ENCODE measurements around the gene ACR.

Gene ACR

GRCh38 chr22:50717709-50718351, 20.2 kb upstream of the ACR start:
- DNase-seq, result no peak

- no peak for DNase-seq
Measured at GRCh38 chr22:50718352-50718709, 19.7 kb upstream of the ACR start.

GRCh38 chr22:50719814-50720300, 18.1 kb upstream of the ACR start:
- DNase-seq, result no peak

DNA sequence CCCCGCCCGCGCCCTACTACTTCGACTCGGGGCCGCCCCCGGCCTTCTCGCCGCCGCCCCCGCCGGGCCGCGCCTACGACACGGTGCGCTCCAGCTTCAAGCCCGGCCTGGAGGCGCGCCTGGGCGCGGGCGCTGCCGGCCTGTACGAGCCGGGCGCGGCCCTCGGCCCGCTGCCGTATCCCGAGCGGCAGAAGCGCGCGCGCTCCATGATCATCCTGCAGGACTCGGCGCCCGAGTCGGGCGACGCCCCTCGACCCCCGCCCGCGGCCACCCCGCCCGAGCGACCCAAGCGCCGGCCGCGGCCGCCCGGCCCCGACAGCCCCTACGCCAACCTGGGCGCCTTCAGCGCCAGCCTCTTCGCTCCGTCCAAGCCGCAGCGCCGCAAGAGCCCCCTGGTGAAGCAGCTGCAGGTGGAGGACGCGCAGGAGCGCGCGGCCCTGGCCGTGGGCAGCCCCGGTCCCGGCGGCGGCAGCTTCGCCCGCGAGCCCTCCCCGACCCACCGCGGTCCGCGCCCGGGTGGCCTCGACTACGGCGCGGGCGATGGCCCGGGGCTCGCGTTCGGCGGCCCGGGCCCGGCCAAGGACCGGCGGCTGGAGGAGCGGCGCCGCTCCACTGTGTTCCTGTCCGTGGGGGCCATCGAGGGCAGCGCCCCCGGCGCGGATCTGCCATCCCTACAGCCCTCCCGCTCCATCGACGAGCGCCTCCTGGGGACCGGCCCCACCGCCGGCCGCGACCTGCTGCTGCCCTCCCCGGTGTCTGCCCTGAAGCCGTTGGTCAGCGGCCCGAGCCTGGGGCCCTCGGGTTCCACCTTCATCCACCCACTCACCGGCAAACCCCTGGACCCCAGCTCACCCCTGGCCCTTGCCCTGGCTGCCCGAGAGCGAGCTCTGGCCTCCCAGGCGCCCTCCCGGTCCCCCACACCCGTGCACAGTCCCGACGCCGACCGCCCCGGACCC, 17.4 kb upstream of the ACR start:
- no peak for DNase-seq

DNA sequence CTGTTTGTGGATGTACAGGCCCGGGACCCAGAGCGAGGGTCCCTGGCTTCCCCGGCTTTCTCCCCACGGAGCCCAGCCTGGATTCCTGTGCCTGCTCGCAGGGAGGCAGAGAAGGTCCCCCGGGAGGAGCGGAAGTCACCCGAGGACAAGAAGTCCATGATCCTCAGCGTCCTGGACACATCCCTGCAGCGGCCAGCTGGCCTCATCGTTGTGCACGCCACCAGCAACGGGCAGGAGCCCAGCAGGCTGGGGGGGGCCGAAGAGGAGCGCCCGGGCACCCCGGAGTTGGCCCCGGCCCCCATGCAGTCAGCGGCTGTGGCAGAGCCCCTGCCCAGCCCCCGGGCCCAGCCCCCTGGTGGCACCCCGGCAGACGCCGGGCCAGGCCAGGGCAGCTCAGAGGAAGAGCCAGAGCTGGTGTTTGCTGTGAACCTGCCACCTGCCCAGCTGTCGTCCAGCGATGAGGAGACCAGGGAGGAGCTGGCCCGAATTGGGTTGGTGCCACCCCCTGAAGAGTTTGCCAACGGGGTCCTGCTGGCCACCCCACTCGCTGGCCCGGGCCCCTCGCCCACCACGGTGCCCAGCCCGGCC, 16.7 kb upstream of the ACR start:
- DNase-seq, result no peak

DNA sequence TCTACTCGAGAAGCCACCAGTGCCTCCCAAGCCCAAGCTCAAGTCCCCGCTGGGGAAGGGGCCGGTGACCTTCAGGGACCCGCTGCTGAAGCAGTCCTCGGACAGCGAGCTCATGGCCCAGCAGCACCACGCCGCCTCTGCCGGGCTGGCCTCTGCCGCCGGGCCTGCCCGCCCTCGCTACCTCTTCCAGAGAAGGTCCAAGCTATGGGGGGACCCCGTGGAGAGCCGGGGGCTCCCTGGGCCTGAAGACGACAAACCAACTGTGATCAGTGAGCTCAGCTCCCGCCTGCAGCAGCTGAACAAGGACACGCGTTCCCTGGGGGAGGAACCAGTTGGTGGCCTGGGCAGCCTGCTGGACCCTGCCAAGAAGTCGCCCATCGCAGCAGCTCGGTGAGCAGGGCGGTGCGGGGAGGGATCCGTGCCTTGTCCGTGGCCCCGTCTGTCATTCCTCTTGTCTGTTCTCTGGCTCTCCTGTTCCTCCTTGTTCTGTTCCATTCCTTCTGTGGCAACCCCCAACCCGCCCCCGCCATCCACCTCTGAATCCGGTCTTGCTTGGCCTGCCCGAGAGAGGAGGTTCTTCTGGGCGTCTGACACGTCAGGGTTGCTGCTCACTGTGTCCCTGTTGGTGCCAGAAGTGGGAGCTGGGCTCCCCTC, 15.8 kb upstream of the ACR start:
- DNase-seq, result no peak

GRCh38 chr22:50722716-50723428, 15.1 kb upstream of the ACR start:
- DNase-seq, result no peak

DNA sequence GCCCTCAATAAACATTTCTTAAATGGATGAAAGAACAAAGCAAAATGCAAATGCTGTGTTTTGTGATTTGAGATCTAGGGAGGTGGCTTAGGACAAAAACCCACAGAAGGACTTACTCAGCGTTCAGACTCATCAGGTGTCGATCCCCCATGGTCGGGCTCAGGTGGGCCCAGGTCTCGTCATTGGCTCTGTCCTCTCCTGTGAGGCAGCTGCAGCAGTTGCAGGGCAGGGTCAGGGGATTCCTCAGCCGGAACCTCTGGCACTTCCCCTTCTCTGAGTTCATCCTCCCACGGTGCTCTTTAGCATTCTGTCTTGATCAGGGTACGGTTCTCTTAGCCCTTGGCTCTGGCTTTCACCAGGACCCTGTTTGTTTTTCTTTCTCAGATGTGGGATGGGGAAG, 14.0 kb upstream of the ACR start:
- DNase-seq, result no peak

- peak; percentile 63 for DNase-seq
Measured at GRCh38 chr22:50724616-50725015, 13.4 kb upstream of the ACR start.

DNA sequence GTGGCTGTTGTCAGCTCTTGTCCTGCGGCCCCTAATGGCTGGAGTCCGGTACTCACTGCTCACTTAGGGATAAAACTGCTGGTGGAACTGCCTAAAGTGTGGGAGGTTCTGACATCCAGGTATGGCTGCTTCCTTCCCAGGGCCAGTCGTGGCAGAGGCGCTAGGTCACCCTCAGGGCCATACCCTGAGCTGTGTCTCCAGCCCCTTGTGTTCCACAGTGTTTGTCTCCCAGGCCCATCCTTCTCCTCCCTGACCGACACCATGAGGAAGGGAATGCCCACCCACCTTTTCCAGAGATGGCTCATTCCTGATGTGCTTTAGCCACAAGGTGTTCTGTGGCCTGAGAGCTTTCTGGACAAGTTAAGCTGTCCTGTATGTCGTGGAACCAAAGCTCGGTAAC, 12.4 kb upstream of the ACR start:
- DNase-seq, result no peak

DNA sequence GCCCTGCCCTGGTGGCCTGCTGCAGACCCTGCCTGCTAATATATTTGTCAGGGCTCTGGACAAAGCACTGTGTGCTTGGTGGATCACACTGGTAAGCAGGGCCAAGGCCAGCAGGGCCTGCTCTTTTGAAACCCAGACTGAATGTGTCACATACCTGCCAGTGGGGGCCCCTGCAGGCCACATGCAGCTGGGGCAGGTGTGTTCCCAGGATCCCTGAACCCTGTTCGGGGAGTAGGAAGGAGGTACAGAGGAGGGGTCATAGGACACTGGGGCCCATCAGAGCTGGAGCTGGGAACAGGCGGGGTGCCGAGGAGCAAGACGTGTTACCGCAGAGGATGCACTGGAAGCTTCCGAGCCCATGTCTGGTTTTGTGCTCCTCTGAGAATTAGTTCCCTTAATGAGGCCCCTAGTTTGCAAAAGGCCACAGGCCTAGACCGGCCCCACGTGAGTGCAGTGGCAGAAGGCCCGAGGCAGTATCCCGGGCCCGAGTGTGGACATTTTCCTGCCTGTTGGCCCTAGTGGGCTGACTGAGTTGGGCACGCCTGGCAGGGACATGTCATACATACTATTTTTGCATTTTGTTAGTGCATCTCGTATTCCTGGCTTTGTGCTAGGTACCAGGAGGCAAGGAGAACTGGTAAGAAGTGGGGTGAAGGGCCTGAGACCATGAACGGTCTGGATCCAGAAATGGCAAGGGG, 11.2 kb upstream of the ACR start:
- DNase-seq, result peak; percentile 26

- DNase-seq, result no peak
Measured at GRCh38 chr22:50727678-50728522, 10.1 kb upstream of the ACR start.

DNA sequence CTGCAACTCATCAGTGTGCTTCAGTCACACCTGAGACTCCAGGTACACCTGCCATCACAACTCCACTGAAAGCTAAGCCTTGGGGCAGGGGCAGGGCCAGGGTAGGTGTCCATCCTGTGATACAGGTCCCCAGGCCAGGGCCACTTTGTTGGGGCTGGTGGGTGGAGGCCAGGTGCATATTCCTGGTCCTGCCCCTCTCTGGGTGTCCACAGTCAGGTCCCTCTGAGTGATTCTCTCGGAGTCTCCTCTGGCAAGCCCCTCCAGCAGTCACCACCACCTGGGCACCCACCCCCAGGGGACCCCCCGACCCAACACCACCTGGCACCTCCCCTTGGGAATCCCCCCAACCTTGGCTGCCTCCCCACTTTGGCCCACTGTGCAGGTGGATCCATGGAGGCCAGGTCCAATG, 9.5 kb upstream of the ACR start:
- no peak for DNase-seq

GRCh38 chr22:50729391-50730012, 8.5 kb upstream of the ACR start:
- peak; percentile 93 for DNase-seq

DNA sequence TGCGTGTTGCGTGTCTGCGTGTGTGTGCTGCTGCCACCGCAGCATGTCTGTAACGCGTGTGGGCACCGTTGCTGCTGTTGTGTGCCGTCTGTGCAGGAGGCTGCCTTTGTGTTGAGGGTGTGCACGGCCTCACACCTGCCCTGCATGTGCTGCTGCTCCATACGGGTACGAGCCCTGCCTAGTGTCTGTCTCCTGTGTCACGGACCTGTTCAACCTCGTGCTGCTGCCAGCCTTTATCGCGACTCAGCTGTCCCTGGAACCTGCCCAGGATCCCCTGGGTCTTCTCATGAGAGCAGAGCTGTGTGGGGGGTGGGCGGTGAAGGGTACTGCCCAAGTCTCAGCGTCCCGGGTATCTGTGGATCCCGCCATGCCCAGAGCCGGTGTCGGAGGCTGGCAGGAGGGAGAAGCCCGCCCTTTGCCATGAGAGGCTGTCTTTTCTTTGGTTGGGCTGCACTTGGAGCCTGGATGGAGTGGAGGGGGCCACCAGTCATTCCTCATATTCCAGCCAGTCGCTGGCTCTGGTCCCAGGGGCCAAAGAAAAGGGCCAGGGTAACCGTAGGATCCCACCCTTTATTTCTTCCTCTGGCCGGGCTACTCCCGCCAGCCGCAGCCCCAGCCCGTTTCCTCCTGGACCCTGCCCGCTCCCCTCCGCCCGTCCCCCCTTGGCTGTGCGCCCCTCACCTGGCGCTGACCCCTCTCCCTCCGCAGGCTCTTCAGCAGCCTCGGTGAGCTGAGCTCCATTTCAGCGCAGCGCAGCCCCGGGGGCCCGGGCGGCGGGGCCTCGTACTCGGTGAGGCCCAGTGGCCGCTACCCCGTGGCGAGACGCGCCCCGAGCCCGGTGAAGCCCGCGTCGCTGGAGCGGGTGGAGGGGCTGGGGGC, 7.8 kb upstream of the ACR start:
- peak; percentile 38 for DNase-seq

- DNase-seq, result no peak
Measured at GRCh38 chr22:50730941-50731661, 6.9 kb upstream of the ACR start.

DNA sequence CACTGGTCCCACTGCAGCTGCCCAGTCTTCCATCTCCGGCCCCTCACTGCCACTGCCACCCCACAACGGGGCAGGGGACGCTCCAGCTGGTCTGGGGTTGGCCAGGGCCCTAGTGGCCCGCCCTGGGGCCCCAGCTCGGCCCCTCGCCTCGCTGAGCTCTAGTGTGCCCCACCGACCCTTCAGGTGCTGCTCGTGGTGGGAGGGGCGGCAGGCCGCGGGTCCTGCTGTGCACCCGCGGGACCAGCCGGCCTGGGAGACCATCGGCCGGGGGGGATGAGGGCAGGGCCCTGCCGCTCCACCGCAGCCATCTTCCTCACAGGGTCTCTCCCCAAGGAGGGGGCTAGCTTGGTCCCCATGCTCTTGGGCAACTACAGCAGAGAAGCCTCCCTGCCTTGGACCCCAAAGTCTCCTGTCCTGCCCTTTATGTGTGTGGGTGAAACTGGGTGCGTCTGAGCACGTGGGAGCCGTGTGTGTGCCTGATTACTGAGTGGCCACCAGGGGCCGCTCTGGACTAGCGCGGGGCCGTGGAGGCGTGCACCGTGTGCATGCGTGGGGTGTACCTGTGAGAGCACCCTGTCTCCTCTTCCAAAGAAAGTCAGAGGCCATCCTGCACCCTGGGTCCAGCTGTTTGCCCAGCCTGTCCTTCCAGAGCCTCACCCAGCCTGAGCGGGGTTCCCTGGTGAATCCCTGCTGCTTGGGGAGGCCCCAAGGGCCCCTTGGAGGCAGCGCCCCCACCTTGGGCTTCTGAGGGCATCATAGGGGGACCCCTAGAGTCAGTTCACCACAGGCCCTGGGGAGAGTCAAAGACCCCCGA, 6.0 kb upstream of the ACR start:
- DNase-seq, result peak; percentile 68

GRCh38 chr22:50732681-50733080, 5.3 kb upstream of the ACR start:
- DNase-seq, result no peak

All from DMS53 (cell line).